ENCODE measurements around the gene SLC45A1. TPM values are rescaled to one million over a fixed set of nuclear protein-coding genes. Genes with fewer than 3 reads are reported as not detected.

SLC45A1 gene
- total and polyA plus RNA-seq, 9 of the 15 experiments (the other 6 are each of a cell fraction or from before 2014, with no cell fraction given): not detected

- 0 out of 2 replicates have a peak, but pooled peaks have one; percentile 6 for TF ChIP-seq REST (IDR thresholded peaks at IDR 0.05; ENCODE audit: borderline replicate concordance)
- TF ChIP-seq REST (CRISPR knock-in tag; IDR thresholded peaks at IDR 0.05; ENCODE audit: low read depth): no peak
- no peak for TF ChIP-seq FIP1L1 (IDR thresholded peaks at IDR 0.05; ENCODE audit: low read depth, low read length, poor library complexity, severe bottlenecking)
- TF ChIP-seq NEUROD1 (IDR thresholded peaks at IDR 0.05; ENCODE audit: borderline replicate concordance, low read depth, low read length, partially characterized antibody): peak; percentile 89
- peak; percentile 91 for TF ChIP-seq CXXC5 (CRISPR knock-in tag; IDR thresholded peaks at IDR 0.05)
- TF ChIP-seq MAZ (CRISPR knock-in tag; conservative IDR thresholded peaks at IDR 0.05 in 1 of 2, IDR thresholded peaks at IDR 0.05 in 1 of 2): peak in 1 of 2 experiments; percentile 68; a peak in 2 of 4 replicates
- peak; percentile 27; the same call in 1 of the 2 replicates for TF ChIP-seq ATF3 (IDR thresholded peaks at IDR 0.05)
- no peak for TF ChIP-seq ATF3 (CRISPR knock-in tag; conservative IDR thresholded peaks at IDR 0.05)
Observed at GRCh38 chr1:8317647-8318381, at the start of gene SLC45A1 (continued).

Data from K562 (cell line).